Natural killer cell (primary cell): ENCODE data around the gene BLMH. TPM values are rescaled to one million over a fixed set of nuclear protein-coding genes. Genes with fewer than 3 reads are reported as not detected.

Experiments used
- ATAC-seq, 3 donors: fragments of 150-1000 bp in 2 of 3; fragments of 200-7000 bp in 1 of 3; cut with Tn5 transposase; 1 replicate in 1 of 3; 2 replicates in 2 of 3; pipeline ENCODE4 v1.10.0; 2021; ENCODE audit warnings: mild to moderate bottlenecking in 2 of 3, moderate library complexity in 2 of 3
- DNase-seq, 2 donors: peaks; one replicate each; pipeline versions ENCODE4 v3.0.0 to v3.0.0-alpha.2; 2013 to 2021; ENCODE audit warnings: mixed read lengths in 1 of 2
- H3K27ac ChIP-seq: one replicate; pipeline ENCODE4 v1.5.1; 2013; ENCODE audit warnings: mild to moderate bottlenecking, low read length
- H3K27me3 ChIP-seq: one replicate; pipeline ENCODE4 v1.6.1; 2013; ENCODE audit warnings: low read length; ENCODE audit not compliant: control insufficient read depth, insufficient read depth
- H3K36me3 ChIP-seq: one replicate; pipeline ENCODE4 v1.6.1; 2013; ENCODE audit warnings: low read length; ENCODE audit not compliant: control insufficient read depth, insufficient read depth
- H3K4me1 ChIP-seq: one replicate; pipeline ENCODE4 v1.6.1; 2013; ENCODE audit warnings: low read length; ENCODE audit not compliant: control insufficient read depth, insufficient read depth
- H3K4me3 ChIP-seq: one replicate; pipeline ENCODE4 v1.5.1; 2013; ENCODE audit warnings: low read length
- H3K9me3 ChIP-seq: one replicate; pipeline ENCODE4 v1.6.1; 2013; ENCODE audit warnings: low read length; ENCODE audit not compliant: control insufficient read depth, insufficient read depth
- H3K27ac Mint-ChIP-seq, 2 donors: one replicate each; pipeline ENCODE4 v1.8.0; 2022; ENCODE audit warnings: mild to moderate bottlenecking in 2 of 2, mixed read lengths in 2 of 2, moderate library complexity in 1 of 2
- H3K27me3 Mint-ChIP-seq, 2 donors: one replicate each; pipeline ENCODE4 v1.8.0; 2022; ENCODE audit warnings: low read depth in 2 of 2, mixed read lengths in 2 of 2
- H3K36me3 Mint-ChIP-seq: one replicate; pipeline ENCODE4 v1.8.0; 2022; ENCODE audit warnings: mixed read lengths
- H3K4me1 Mint-ChIP-seq, 2 donors: one replicate each; pipeline ENCODE4 v1.8.0; 2022; ENCODE audit warnings: mixed read lengths in 2 of 2
- H3K4me3 Mint-ChIP-seq: one replicate; pipeline ENCODE4 v1.8.0; 2022; ENCODE audit warnings: mild to moderate bottlenecking, moderate library complexity, mixed read lengths
- H3K9me3 Mint-ChIP-seq, 2 donors: one replicate each; pipeline ENCODE4 v1.8.0; 2022; ENCODE audit warnings: mixed read lengths in 2 of 2
- CTCF ChIP-seq: fragments of 200-600 bp; IDR thresholded peaks from one replicate; pipeline ENCODE4 v1.8.0; 2022; ENCODE audit warnings: antibody characterized with exemption
- WGBS: methylation state at CpG from one replicate; pipeline ENCODE4 v1.1.7; 2013; ENCODE audit warnings: missing lambda C conversion rate; ENCODE audit not compliant: insufficient coverage; 5-methylcytosine and 5-hydroxymethylcytosine counted together
- intact Hi-C: fragments of 100-400 bp; cut with micrococcal nuclease; formaldehyde crosslinking; loops from one replicate; pipeline ENCODE4 v1.14.2; 2022
- total RNA-seq, 4 donors: library from RNA; stranded (reverse); fragments of 120-200 nt in 1 of 4; gene quantifications; one replicate each; pipeline versions ENCODE4 v1.2.3 to v1.2.4, GENCODE V29; 2013 to 2022

BLMH gene
- total RNA-seq, 3 donors from 2014 or later (not counting 1 experiment from before 2014, with no cell fraction given) = 44.8 to 52.8 (median 46.7) TPM

DNA sequence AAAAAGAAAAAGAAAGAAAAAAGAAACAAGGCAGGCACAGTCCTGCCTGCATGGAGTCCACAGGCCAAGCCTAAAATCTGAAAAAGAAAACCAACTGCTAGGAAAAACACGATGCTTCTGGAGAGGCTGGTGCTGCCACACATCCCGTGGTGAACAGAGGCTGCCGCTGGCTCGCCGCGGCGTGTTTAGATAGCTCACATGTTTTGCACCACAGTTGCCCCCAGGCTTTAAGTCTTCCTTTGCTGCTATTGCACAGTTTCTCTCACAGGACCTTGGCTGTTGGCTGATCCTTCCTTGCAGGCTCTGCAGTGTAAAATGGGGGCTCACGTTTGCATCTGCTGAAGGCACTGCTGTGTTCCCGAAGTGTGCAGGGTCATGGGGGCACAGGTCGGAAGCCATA is 64.9 kb downstream of the BLMH start:
- no peaks in the 10 kb centered on the region for H3K36me3 Mint-ChIP-seq
- H3K9me3 ChIP-seq = no peaks in the 10 kb centered on the region
- H3K27me3 ChIP-seq = no peaks in the 10 kb centered on the region
- no peaks in the 10 kb centered on the region for H3K36me3 ChIP-seq
- no peak for DNase-seq
- H3K27ac Mint-ChIP-seq = no peak overlapping the region
- no peak overlapping the region for H3K27ac ChIP-seq
- no peaks in the 10 kb centered on the region for H3K9me3 Mint-ChIP-seq
- H3K4me1 ChIP-seq = no peaks in the 10 kb centered on the region
- no peak overlapping the region for H3K4me3 ChIP-seq
- 95% methylated on average over 10 of the region's 10 CpGs for WGBS
- no peaks in the 10 kb centered on the region for H3K4me1 Mint-ChIP-seq
- no peak overlapping the region for H3K4me3 Mint-ChIP-seq
- ATAC-seq = no peak
- intact Hi-C loops = no loop called here
- peaks cover 14 to 24% of the 10 kb centered on the region in 2 donors for H3K27me3 Mint-ChIP-seq
- no peak for TF ChIP-seq CTCF

DNA sequence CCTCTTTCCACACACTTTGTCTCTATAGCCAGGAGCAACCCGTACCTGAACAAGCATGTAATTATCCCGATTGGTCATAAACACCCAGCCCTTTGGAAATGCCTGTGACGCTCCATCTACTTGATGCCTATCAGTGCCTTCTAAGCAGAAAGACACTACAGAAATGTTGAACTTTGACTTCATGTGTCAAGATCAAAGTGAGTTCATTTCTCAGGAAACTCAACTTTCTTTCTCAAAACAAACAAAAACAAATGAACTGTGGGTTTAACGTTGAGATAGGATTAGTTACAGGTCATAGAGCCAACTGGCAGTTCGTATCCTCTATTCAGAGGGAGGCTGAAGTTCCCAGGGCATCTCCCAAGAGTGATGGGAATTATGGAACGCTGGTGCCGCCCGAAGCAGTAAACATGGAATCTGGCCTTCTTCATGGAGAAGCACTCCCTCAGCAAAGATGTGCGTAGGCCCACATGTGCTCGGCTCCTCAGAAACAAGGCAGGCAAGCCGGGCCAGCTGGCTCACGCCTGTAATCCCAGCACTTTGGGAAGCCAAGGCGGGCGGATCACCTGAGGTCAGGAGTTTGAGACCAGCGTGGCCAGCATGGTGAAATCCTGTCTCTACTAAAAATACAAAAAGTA is 65.7 kb downstream of the BLMH start:
- Histone ChIP-seq H3K9me3 (no peaks in the 10 kb centered on the region), H3K4me1 (no peaks in the 10 kb centered on the region), H3K36me3 (no peaks in the 10 kb centered on the region), H3K27me3 (no peaks in the 10 kb centered on the region), H3K4me3 (no peak overlapping the region), H3K27ac (no peak overlapping the region)
- DNase-seq (no peak), ATAC-seq (no peak)
- no peaks in the 10 kb centered on the region for H3K9me3 Mint-ChIP-seq
- no peaks in the 10 kb centered on the region for H3K36me3 Mint-ChIP-seq
- WGBS = 86% methylated on average over 15 of the region's 15 CpGs
- no peak for TF ChIP-seq CTCF
- intact Hi-C loops = no loop called here
- H3K4me3 Mint-ChIP-seq = no peak overlapping the region
- H3K27ac Mint-ChIP-seq = no peak overlapping the region
- H3K4me1 Mint-ChIP-seq = no peaks in the 10 kb centered on the region
- H3K27me3 Mint-ChIP-seq = peaks cover 14 to 22% of the 10 kb centered on the region in 2 donors

DNA sequence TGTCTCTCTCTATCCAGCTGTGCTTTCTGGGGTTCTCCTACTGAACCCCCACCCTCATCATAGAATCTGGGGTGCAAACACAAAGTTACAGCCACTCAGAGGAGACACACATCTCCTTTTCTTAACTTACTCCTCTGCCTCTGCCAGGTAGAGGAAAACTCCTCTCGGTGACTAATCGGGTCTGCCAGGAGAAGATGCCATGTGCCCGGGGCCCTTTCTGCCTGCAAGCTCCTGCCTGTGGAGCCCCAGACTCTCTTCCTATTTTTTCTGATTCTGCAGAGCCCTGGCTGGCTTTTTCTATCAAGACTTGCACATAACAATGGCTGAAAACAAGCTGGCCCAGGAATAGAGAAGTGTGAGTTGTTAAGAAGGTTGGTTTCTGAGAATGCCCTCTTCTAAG is 66.6 kb downstream of the BLMH start:
- no peaks in the 10 kb centered on the region for H3K4me1 ChIP-seq
- Mint-ChIP-seq H3K36me3 (no peaks in the 10 kb centered on the region), H3K27me3 (peaks cover 11 to 15% of the 10 kb centered on the region in 2 donors), H3K4me1 (no peaks in the 10 kb centered on the region), H3K27ac (no peak overlapping the region), H3K4me3 (no peak overlapping the region), H3K9me3 (no peaks in the 10 kb centered on the region)
- H3K27me3 ChIP-seq = no peaks in the 10 kb centered on the region
- 78% methylated on average over 3 of the region's 3 CpGs for WGBS
- H3K4me3 ChIP-seq = no peak overlapping the region
- no peak for TF ChIP-seq CTCF
- H3K9me3 ChIP-seq = no peaks in the 10 kb centered on the region
- DNase-seq (no peak), ATAC-seq (no peak)
- no peak overlapping the region for H3K27ac ChIP-seq
- intact Hi-C loops = no loop called here
- H3K36me3 ChIP-seq = no peaks in the 10 kb centered on the region

GRCh38 chr17:30224419-30224960 is 67.3 kb downstream of the BLMH start:
- no peaks in the 10 kb centered on the region for H3K27me3 ChIP-seq

More at GRCh38 chr17:30224419-30224960, 67.3 kb downstream of the BLMH start:
- intact Hi-C loops = no loop called here
- H3K4me1 ChIP-seq = no peaks in the 10 kb centered on the region
- TF ChIP-seq CTCF = no peak
- peaks cover 7 to 11% of the 10 kb centered on the region in 2 donors for H3K27me3 Mint-ChIP-seq
- H3K27ac ChIP-seq = no peak overlapping the region
- no peaks in the 10 kb centered on the region for H3K36me3 ChIP-seq
- DNase-seq (no peak), ATAC-seq (no peak)
- no peaks in the 10 kb centered on the region for H3K9me3 Mint-ChIP-seq
- no peaks in the 10 kb centered on the region for H3K4me1 Mint-ChIP-seq
- no peak overlapping the region for H3K27ac Mint-ChIP-seq
- 82% methylated on average over 8 of the region's 8 CpGs for WGBS
- no peaks in the 10 kb centered on the region for H3K36me3 Mint-ChIP-seq
- H3K4me3 ChIP-seq = no peak overlapping the region
- H3K9me3 ChIP-seq = no peaks in the 10 kb centered on the region
- H3K4me3 Mint-ChIP-seq = no peak overlapping the region
